GM12874 (cell line): ENCODE data around the gene GUK1.

Experiments
- CTCF ChIP-seq: IDR thresholded peaks from 2 replicates; pipeline ENCODE4 v1.5.1; 2011; ENCODE audit warnings: low read depth, mild to moderate bottlenecking, control low read depth, low read length, moderate library complexity; ENCODE audit not compliant: insufficient read depth

Gene GUK1

GRCh38 chr1:228159008-228159665 is 19.1 kb downstream of the GUK1 start:
- TF ChIP-seq CTCF = no peak

GRCh38 chr1:228160201-228160761 is 20.2 kb downstream of the GUK1 start:
- TF ChIP-seq CTCF = no peak

GRCh38 chr1:228161362-228161761 is 21.3 kb downstream of the GUK1 start:
- TF ChIP-seq CTCF = no peak

GRCh38 chr1:228161866-228162265 is 21.8 kb downstream of the GUK1 start:
- no peak for TF ChIP-seq CTCF

- no peak for TF ChIP-seq CTCF
Measured at GRCh38 chr1:228162286-228163006, 22.4 kb downstream of the GUK1 start.

- TF ChIP-seq CTCF = no peak
Measured at GRCh38 chr1:228163007-228163753, 23.1 kb downstream of the GUK1 start.
